Measurements from ENCODE around the gene ADRA2C. TPM values are rescaled to one million over a fixed set of nuclear protein-coding genes. Genes with fewer than 3 reads are reported as not detected.

ADRA2C gene
- total RNA-seq, 2 experiments from 2014 or later: not detected

GRCh38 chr4:3768842-3769641 lies 2.9 kb downstream of the ADRA2C start:
- intact Hi-C loops (cut with micrococcal nuclease): no loop called here
- H3K4me3 Mint-ChIP-seq: no peak overlapping the region

DNA sequence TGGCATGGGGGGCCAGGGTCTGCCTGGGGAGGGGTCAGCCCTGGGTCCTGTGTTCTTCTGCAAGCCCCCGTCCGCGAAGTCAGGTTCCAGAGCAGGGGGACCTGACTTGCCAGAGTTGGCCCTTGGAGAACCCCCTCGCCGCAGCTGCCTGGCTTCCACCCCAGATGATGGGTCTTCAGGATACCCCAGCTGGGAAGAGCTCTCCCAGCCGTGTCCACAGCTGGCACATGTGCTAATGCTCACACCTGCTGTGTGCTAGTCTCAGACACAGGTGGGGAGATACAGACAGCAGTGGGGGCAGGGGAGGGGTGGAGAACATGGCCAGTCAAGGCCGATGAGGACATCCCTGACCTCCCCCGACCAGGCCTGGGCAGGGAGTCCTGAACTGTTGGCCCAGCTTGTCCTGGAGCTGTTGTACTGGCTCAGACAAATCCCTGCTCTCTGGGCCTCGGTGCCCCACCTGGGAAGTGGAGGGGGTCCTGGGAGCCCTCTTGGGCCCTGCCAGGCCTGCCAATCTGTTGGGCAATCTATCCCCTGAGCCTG lies 3.5 kb downstream of the ADRA2C start:
- Mint-ChIP-seq H3K4me1 (ENCODE audit: low read depth) (peaks cover 6% of the 10 kb centered on the region), H3K27ac (no peak overlapping the region), H3K4me3 (no peak overlapping the region), H3K27me3 (ENCODE audit: low read depth) (peaks cover 19% of the 10 kb centered on the region), H3K36me3 (ENCODE audit: low read depth) (no peaks in the 10 kb centered on the region), H3K9me3 (no peaks in the 10 kb centered on the region)
- intact Hi-C loops (cut with micrococcal nuclease): no loop called here
- CTCF ChIA-PET: no interaction called here
- no peak for DNase-seq

More at GRCh38 chr4:3768842-3769641, 2.9 kb downstream of the ADRA2C start:
- CTCF ChIA-PET: interaction anchor here (0.8 to 1.7 kb wide), 2 partner anchors 10 to 112 kb away, joined by 3 to 7 read pairs; no protein-coding TSS in a partner anchor
- no peak overlapping the region for H3K27ac Mint-ChIP-seq
- peaks cover 6% of the 10 kb centered on the region for H3K4me1 Mint-ChIP-seq (ENCODE audit: low read depth)
- H3K36me3 Mint-ChIP-seq (ENCODE audit: low read depth): no peaks in the 10 kb centered on the region
- H3K9me3 Mint-ChIP-seq: no peaks in the 10 kb centered on the region
- H3K27me3 Mint-ChIP-seq (ENCODE audit: low read depth): peaks cover 22% of the 10 kb centered on the region
- no peak for DNase-seq

- intact Hi-C loops (cut with micrococcal nuclease): no loop called here
- Mint-ChIP-seq H3K9me3 (no peaks in the 10 kb centered on the region), H3K4me3 (no peak overlapping the region), H3K27me3 (ENCODE audit: low read depth) (peaks cover 17% of the 10 kb centered on the region), H3K4me1 (ENCODE audit: low read depth) (peaks cover 6% of the 10 kb centered on the region), H3K36me3 (ENCODE audit: low read depth) (no peaks in the 10 kb centered on the region), H3K27ac (no peak overlapping the region)
- no peak for DNase-seq
- CTCF ChIA-PET: no interaction called here
Measured at GRCh38 chr4:3770323-3771163, 4.4 kb downstream of the ADRA2C start.

GRCh38 chr4:3771164-3771809 lies 5.1 kb downstream of the ADRA2C start:
- Mint-ChIP-seq H3K27ac (no peak overlapping the region), H3K36me3 (ENCODE audit: low read depth) (no peaks in the 10 kb centered on the region), H3K9me3 (no peaks in the 10 kb centered on the region), H3K4me3 (no peak overlapping the region), H3K27me3 (ENCODE audit: low read depth) (peaks cover 17% of the 10 kb centered on the region), H3K4me1 (ENCODE audit: low read depth) (peaks cover 6% of the 10 kb centered on the region)
- DNase-seq: no peak
- CTCF ChIA-PET: no interaction called here
- intact Hi-C loops (cut with micrococcal nuclease): no loop called here

- DNase-seq: no peak
- CTCF ChIA-PET: no interaction called here
- intact Hi-C loops (cut with micrococcal nuclease): no loop called here
- Mint-ChIP-seq H3K9me3 (no peaks in the 10 kb centered on the region), H3K36me3 (ENCODE audit: low read depth) (no peaks in the 10 kb centered on the region), H3K27ac (no peak overlapping the region), H3K4me1 (ENCODE audit: low read depth) (peaks cover 3% of the 10 kb centered on the region), H3K4me3 (no peak overlapping the region), H3K27me3 (ENCODE audit: low read depth) (peaks cover 13% of the 10 kb centered on the region)
Measured at GRCh38 chr4:3771939-3772495, 5.8 kb downstream of the ADRA2C start.

DNA sequence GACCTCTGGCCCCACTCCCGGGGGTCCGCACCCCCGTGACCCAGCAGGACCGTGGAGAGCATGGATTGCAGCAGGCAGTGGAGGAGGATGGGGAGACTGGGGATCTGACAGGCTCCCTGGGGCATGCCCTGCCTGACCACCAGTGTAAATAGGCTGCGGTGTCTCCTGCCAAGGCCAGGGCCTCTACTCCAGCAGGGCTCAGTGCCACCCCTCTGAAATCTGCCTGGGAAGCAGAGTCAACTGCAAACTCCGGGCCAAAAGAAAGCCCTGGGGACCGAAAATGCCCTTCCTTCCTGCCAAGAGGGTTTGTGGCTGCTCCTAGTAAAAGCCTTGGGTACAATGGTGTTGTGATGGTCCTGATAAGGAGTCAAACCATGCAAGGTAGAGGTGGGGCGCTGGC lies 6.4 kb downstream of the ADRA2C start:
- CTCF ChIA-PET: no interaction called here
- no peak for DNase-seq
- peaks cover 1% of the 10 kb centered on the region for H3K4me1 Mint-ChIP-seq (ENCODE audit: low read depth)
- no peaks in the 10 kb centered on the region for H3K9me3 Mint-ChIP-seq
- no peaks in the 10 kb centered on the region for H3K36me3 Mint-ChIP-seq (ENCODE audit: low read depth)
- no peak overlapping the region for H3K4me3 Mint-ChIP-seq
- intact Hi-C loops (cut with micrococcal nuclease): no loop called here
- H3K27ac Mint-ChIP-seq: no peak overlapping the region
- H3K27me3 Mint-ChIP-seq (ENCODE audit: low read depth): peaks cover 10% of the 10 kb centered on the region

DNA sequence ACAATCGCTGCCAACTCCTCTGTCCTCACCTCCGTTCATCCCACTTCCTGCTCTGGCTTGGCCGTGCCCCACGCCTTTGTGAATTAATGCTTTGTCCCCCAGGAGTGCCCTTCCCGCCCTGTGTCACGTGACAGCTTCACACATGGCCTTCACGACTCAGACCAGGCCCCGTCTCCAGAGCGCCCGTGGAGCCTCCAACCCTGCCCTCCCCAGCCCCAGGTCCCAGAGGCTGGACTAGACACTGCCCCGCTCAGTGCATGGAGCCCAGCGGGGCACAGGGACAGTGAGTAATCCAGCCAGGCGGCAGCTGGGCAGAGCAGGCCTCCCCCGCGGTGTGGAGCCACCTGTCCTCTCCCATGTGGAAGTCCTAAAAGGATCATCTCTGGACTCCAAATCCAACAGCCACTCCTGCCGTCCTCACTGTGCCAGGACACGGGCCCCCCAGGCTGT lies 7.4 kb downstream of the ADRA2C start:
- CTCF ChIA-PET: no interaction called here
- Mint-ChIP-seq H3K27ac (no peak overlapping the region), H3K4me3 (no peak overlapping the region), H3K9me3 (no peaks in the 10 kb centered on the region), H3K36me3 (ENCODE audit: low read depth) (no peaks in the 10 kb centered on the region), H3K4me1 (ENCODE audit: low read depth) (no peaks in the 10 kb centered on the region), H3K27me3 (ENCODE audit: low read depth) (peaks cover 7% of the 10 kb centered on the region)
- no peak for DNase-seq
- intact Hi-C loops (cut with micrococcal nuclease): no loop called here

DNA sequence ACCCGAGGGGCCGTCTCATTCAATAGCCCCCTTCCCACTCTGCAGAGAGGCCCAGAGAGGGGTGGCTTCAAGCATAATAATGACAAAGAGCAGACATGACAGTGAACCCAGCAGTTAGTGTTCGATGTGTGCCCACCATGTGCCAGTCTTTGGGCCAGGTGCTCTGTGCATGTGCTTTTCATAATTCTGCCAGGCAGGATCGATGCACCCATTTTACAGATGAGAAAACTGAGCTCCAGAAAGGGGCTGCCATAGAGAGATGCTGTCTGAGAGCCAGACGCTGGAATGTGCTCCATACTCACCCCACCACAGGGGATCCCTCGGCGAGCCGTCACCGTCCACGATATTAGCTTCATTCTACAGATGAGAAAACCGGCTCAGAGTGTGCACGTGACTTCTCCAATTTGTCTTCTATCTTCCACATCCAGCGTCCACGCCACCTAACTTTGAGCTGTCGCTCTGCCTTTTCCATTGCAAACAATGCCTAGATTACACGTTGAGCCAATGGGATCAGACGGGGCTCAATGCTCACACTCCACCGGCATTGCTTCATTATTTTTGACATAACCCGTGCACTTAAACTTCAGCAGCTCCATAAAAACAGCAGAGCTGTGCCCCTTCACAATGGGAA lies 8.2 kb downstream of the ADRA2C start:
- Mint-ChIP-seq H3K36me3 (ENCODE audit: low read depth) (no peaks in the 10 kb centered on the region), H3K27me3 (ENCODE audit: low read depth) (peaks cover 4% of the 10 kb centered on the region), H3K27ac (no peak overlapping the region), H3K4me3 (no peak overlapping the region), H3K4me1 (ENCODE audit: low read depth) (no peaks in the 10 kb centered on the region), H3K9me3 (no peaks in the 10 kb centered on the region)
- CTCF ChIA-PET: no interaction called here
- intact Hi-C loops (cut with micrococcal nuclease): no loop called here
- DNase-seq: no peak

DNA sequence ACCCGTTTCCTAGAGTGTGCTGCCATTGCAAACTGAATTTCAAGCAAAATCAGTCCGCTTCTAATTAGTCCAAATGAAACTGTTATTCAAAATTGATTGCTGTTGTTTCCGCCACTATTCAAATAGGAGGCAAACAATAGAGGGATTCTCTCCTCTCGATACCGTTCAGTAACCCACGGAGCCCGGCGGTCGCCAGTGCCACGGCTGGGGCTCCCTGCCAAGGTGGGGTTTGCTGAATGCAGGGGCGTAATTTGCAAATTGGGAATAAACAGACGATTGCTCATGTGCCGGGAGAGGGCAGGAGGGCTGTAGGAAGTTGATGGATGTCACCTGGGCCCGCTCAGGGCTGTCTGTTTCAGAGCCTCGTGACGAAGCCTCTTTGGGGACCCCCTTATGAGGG lies 8.8 kb downstream of the ADRA2C start:
- no peaks in the 10 kb centered on the region for H3K9me3 Mint-ChIP-seq
- no peak for DNase-seq
- no peak overlapping the region for H3K4me3 Mint-ChIP-seq
- no peak overlapping the region for H3K27ac Mint-ChIP-seq
- no peaks in the 10 kb centered on the region for H3K36me3 Mint-ChIP-seq (ENCODE audit: low read depth)
- intact Hi-C loops (cut with micrococcal nuclease): no loop called here
- H3K27me3 Mint-ChIP-seq (ENCODE audit: low read depth): peaks cover 4% of the 10 kb centered on the region
- no peaks in the 10 kb centered on the region for H3K4me1 Mint-ChIP-seq (ENCODE audit: low read depth)
- CTCF ChIA-PET: no interaction called here

GRCh38 chr4:3775576-3775975 lies 9.4 kb downstream of the ADRA2C start:
- no peaks in the 10 kb centered on the region for H3K36me3 Mint-ChIP-seq (ENCODE audit: low read depth)
- H3K27ac Mint-ChIP-seq: no peak overlapping the region
- CTCF ChIA-PET: no interaction called here
- H3K4me1 Mint-ChIP-seq (ENCODE audit: low read depth): no peaks in the 10 kb centered on the region
- intact Hi-C loops (cut with micrococcal nuclease): no loop called here
- DNase-seq: no peak
- H3K9me3 Mint-ChIP-seq: no peaks in the 10 kb centered on the region
- no peak overlapping the region for H3K4me3 Mint-ChIP-seq
- H3K27me3 Mint-ChIP-seq (ENCODE audit: low read depth): no peaks in the 10 kb centered on the region

DNA sequence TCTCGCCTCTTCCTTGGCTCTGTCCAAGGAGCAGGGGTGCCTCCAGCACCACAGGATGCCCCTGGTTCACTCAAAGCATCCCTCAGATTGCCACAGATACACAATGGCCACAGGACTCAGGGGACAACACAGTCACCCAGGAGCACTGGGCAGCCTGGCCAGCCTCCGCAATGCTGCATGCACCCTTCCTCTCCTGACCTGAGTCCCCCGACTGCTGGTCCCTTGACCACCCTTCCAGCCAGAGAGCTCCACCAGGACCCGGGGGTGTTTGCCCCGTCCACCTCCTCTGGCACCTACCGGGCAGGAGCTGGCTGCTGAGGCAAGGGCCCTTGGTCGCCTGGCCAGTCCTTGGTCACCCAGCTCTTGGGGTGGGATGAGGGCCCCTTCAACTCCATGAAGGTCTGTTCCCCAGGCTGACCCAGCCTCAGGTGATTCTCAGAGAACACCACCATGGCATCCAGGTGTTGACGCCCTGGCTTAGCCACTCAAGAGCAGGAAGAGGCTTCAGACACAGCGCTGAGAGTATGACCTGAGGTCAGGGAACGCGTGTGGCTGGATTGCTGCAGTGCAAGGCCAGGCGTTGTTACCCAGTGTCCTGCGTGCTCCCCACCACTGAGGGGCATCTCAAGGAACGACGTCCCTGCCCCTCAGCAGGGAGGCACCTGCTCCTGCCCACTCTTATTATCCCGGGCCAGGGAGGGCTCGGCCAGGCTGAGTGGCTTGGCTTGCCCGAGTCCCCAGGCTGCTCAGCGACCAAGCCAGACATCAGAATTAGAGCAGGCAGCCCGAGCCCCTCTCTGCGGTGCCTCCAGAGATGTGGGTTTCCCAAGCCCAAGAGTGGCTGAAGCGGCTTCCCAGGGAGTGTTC lies 10.2 kb downstream of the ADRA2C start:
- H3K36me3 Mint-ChIP-seq (ENCODE audit: low read depth): no peaks in the 10 kb centered on the region
- DNase-seq: no peak
- no peaks in the 10 kb centered on the region for H3K9me3 Mint-ChIP-seq
- CTCF ChIA-PET: no interaction called here
- no peak overlapping the region for H3K27ac Mint-ChIP-seq
- intact Hi-C loops (cut with micrococcal nuclease): no loop called here
- no peaks in the 10 kb centered on the region for H3K27me3 Mint-ChIP-seq (ENCODE audit: low read depth)
- no peak overlapping the region for H3K4me3 Mint-ChIP-seq
- H3K4me1 Mint-ChIP-seq (ENCODE audit: low read depth): no peaks in the 10 kb centered on the region
